DND-41 (cell line): ENCODE measurements around the gene CFAP77.

Experiments used
- ATAC-seq: fragments of 200-7000 bp; cut with Tn5 transposase; 3 replicates; pipeline ENCODE4 v1.9.1; 2021; ENCODE audit warnings: low read depth; ENCODE audit not compliant: insufficient read depth
- DNase-seq: peaks from one replicate; pipeline ENCODE4 v3.0.0-alpha.2; 2020
- H2AFZ ChIP-seq: 2 replicates; pipeline ENCODE4 v1.6.0; 2012; ENCODE audit warnings: low read depth, low read length
- H3K27ac ChIP-seq: 2 replicates; pipeline ENCODE4 v1.5.1; 2012; ENCODE audit warnings: low read length, inconsistent platforms
- H3K27me3 ChIP-seq: fragments of 200-600 bp; sonication (generic); 2 replicates; pipeline ENCODE4 v1.6.0; 2012; ENCODE audit warnings: low read length, mild to moderate bottlenecking, inconsistent platforms; ENCODE audit not compliant: insufficient read depth, poor library complexity
- H3K36me3 ChIP-seq: 2 replicates; pipeline ENCODE4 v1.5.1; 2012; ENCODE audit warnings: low read length, inconsistent platforms; ENCODE audit not compliant: insufficient read depth
- H3K4me1 ChIP-seq: 2 replicates; pipeline ENCODE4 v1.5.1; 2012; ENCODE audit warnings: mild to moderate bottlenecking, low read length; ENCODE audit not compliant: insufficient read depth
- H3K4me2 ChIP-seq: 2 replicates; pipeline ENCODE4 v1.6.0; 2012; ENCODE audit warnings: mild to moderate bottlenecking, moderate library complexity, low read length, inconsistent platforms; ENCODE audit not compliant: insufficient read depth
- H3K4me3 ChIP-seq, 2 experiments: fragments of 200-600 bp in 1 of 2; shearing (Covaris generic) in 1 of 2; 2 replicates each; pipeline ENCODE4 v1.5.1; 2012 to 2016; ENCODE audit warnings: inconsistent platforms in 2 of 2, low read length in 2 of 2, mild to moderate bottlenecking in 2 of 2, low read depth in 1 of 2, moderate library complexity in 1 of 2
- H3K79me2 ChIP-seq: 2 replicates; pipeline ENCODE4 v1.6.0; 2012; ENCODE audit warnings: low read length, inconsistent platforms; ENCODE audit not compliant: insufficient read depth
- H3K9ac ChIP-seq: 2 replicates; pipeline ENCODE4 v1.6.0; 2012; ENCODE audit warnings: low read depth, mild to moderate bottlenecking, inconsistent platforms, low read length, moderate library complexity
- H3K9me3 ChIP-seq: 2 replicates; pipeline ENCODE4 v1.5.1; 2012; ENCODE audit warnings: low read length, moderate library complexity, mild to moderate bottlenecking, inconsistent platforms; ENCODE audit not compliant: insufficient read depth, severe bottlenecking
- H4K20me1 ChIP-seq: 2 replicates; pipeline ENCODE4 v1.6.0; 2012; ENCODE audit warnings: low read length; ENCODE audit not compliant: insufficient read depth
- EZH2 ChIP-seq: IDR thresholded peaks from 3 replicates; pipeline ENCODE4 v1.6.1; 2012; ENCODE audit warnings: borderline replicate concordance, low read depth, mild to moderate bottlenecking, moderate library complexity, low read length, inconsistent platforms; ENCODE audit not compliant: severe bottlenecking
- TF ChIP-seq, protein P1 (sequence below): IDR thresholded peaks from 2 replicates; pipeline ENCODE4 v1.5.1; 2012; ENCODE audit warnings: borderline replicate concordance, low read length, moderate library complexity, mild to moderate bottlenecking; ENCODE audit not compliant: poor library complexity, severe bottlenecking; ENCODE audit errors: extremely low read depth

Gene CFAP77

DNA sequence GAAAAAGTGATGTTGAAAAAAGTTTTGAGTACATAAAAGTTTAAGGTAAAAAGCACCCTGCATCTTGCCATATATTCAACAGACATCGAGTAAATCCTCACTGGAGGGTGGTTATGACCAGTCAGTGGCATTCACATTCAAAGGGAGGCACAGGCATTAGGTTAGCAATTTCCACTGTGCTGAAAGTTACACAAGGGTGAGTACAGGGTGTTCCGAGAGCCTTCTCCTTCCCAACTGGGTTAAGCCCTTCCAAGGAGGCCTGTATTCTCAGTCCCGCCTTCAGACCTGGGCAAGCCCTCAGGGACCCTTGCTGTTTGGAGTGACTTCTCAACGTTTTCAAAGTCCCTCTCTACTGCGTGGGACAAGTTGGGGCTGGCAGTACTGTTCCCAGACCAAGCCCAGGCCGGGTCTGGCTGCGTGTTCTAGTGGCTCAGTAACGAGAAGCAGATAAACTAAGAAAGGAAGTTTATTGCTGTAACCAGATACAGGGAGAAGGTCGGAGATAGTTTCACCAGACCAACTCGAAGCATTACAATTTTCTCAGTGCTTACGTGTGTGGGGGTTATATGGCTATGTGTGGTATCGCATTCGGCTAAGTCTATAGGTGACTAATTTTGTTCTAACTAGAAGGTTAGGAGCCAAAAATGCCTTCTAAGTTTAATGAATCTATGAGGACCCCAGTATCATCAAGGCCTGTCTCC, 42.2 kb upstream of the CFAP77 start:
- no peaks in the 10 kb centered on the region for H3K27me3 ChIP-seq
- H3K9ac ChIP-seq, result no peak overlapping the region
- ATAC-seq, result no peak
- H3K79me2 ChIP-seq, result no peaks in the 10 kb centered on the region
- no peaks in the 10 kb centered on the region for H4K20me1 ChIP-seq
- no peaks in the 10 kb centered on the region for H3K9me3 ChIP-seq
- H2AFZ ChIP-seq, result no peak overlapping the region
- no peaks in the 10 kb centered on the region for H3K36me3 ChIP-seq
- H3K4me2 ChIP-seq, result no peak overlapping the region
- DNase-seq, result no peak
- TF ChIP-seq EZH2, result no peak
- TF ChIP-seq, protein P1, sequence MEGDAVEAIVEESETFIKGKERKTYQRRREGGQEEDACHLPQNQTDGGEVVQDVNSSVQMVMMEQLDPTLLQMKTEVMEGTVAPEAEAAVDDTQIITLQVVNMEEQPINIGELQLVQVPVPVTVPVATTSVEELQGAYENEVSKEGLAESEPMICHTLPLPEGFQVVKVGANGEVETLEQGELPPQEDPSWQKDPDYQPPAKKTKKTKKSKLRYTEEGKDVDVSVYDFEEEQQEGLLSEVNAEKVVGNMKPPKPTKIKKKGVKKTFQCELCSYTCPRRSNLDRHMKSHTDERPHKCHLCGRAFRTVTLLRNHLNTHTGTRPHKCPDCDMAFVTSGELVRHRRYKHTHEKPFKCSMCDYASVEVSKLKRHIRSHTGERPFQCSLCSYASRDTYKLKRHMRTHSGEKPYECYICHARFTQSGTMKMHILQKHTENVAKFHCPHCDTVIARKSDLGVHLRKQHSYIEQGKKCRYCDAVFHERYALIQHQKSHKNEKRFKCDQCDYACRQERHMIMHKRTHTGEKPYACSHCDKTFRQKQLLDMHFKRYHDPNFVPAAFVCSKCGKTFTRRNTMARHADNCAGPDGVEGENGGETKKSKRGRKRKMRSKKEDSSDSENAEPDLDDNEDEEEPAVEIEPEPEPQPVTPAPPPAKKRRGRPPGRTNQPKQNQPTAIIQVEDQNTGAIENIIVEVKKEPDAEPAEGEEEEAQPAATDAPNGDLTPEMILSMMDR, result no peak
- H3K4me1 ChIP-seq, result no peaks in the 10 kb centered on the region
- no peak overlapping the region for H3K27ac ChIP-seq
- H3K4me3 ChIP-seq, result no peak overlapping the region

DNA sequence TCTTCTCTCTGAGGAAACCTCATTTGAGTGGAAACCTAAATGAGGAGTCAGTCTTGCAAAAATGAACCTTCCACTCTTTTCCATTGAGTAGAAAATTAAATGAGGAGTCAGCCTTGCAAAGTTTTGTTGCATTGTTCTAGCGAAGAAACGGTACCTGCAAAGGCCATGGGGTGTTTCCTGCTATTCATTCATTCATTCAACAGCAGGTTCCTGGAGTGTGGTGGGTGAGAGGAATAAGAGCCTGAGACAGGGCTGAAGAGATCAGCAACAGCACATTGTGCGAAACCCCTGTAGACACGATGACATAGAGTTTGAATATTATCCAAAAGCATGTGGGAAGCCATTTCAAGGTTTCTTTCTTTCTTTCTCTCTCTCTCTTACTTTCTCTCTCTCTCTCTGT, 40.6 kb upstream of the CFAP77 start:
- Histone ChIP-seq H3K9me3 (no peaks in the 10 kb centered on the region), H3K4me3 (no peak overlapping the region), H3K27me3 (no peaks in the 10 kb centered on the region), H2AFZ (no peak overlapping the region), H3K79me2 (no peaks in the 10 kb centered on the region), H3K36me3 (no peaks in the 10 kb centered on the region), H3K27ac (no peak overlapping the region), H4K20me1 (no peaks in the 10 kb centered on the region), H3K4me2 (no peak overlapping the region), H3K9ac (no peak overlapping the region), H3K4me1 (no peaks in the 10 kb centered on the region)
- DNase-seq, result no peak
- ATAC-seq, result no peak
- no peak for TF ChIP-seq EZH2
- TF ChIP-seq, protein P1, result no peak

DNA sequence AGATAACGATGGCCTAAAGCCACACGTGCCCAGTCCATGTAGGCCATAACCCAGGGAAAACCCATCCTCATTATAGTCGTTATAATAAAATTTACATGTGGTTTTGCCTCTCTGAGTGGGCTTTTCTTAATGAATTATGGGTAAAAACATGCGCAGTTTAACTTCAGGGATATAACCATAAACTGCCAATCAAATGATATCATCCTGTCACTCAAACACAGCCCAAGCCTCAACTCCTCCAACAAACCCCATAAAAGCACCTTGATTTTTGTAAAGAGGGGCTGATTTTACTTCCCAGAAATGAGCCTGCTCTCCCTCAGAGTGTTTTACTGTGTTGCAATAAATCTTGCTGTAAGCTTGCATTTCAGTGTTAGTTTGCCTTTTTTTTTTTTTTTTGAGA, 39.4 kb upstream of the CFAP77 start:
- DNase-seq (no peak), ATAC-seq (no peak)
- no peak overlapping the region for H3K9ac ChIP-seq
- H3K27ac ChIP-seq, result no peak overlapping the region
- no peaks in the 10 kb centered on the region for H3K27me3 ChIP-seq
- H3K4me2 ChIP-seq, result no peak overlapping the region
- TF ChIP-seq EZH2, result no peak
- TF ChIP-seq, protein P1, result no peak
- no peaks in the 10 kb centered on the region for H3K4me1 ChIP-seq
- no peaks in the 10 kb centered on the region for H3K79me2 ChIP-seq
- H3K4me3 ChIP-seq, result no peak overlapping the region
- H4K20me1 ChIP-seq, result no peaks in the 10 kb centered on the region
- no peak overlapping the region for H2AFZ ChIP-seq
- H3K9me3 ChIP-seq, result no peaks in the 10 kb centered on the region
- peaks cover 9% of the 10 kb centered on the region; the same call in 1 of the 2 replicates for H3K36me3 ChIP-seq
